ENCODE data around the gene SHISA6.

SHISA6 gene

DNA sequence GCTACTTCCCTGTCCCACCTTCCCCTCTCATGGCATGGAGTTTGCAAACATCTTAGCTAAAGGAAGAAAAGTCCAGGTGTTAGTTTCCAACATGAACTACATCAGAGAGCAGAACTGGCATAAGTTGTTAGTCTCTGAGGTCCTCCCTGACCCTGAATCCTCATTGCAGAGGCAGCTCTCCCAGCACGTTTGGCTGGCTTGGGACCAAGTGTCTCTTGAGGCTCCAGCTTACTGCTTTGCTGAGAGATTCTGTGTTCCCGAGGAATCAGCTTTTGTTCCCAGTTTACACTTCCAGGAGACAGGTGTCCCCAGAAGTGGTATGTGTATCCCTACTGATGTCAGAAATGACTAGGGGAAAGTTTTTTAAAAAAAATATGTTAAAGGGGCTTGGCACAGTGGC, 371.9 kb downstream of the SHISA6 start:
- Histone ChIP-seq H3K4me1 (ENCODE audit: control insufficient read depth, insufficient read depth, low read depth, low read length) (no peaks in the 10 kb centered on the region), H3K4me3 (ENCODE audit: insufficient read depth in 1 of 2, low read depth in 1 of 2, low read length in 2 of 2) (no peak overlapping the region), H2BK120ac (ENCODE audit: low read depth, low read length) (no peak overlapping the region), H3K23ac (ENCODE audit: low read length in 2 of 2) (no peak overlapping the region), H3K36me3 (ENCODE audit: control insufficient read depth in 1 of 2, insufficient read depth in 2 of 2, low read depth in 1 of 2, low read length in 2 of 2) (no peaks in the 10 kb centered on the region), H3K27ac (ENCODE audit: low read length, poor library complexity, severe bottlenecking) (no peak overlapping the region), H3K9me3 (ENCODE audit: control insufficient read depth, low read length) (no peaks in the 10 kb centered on the region), H2BK5ac (ENCODE audit: low read depth, low read length, poor library complexity, severe bottlenecking) (no peak overlapping the region), H3K4ac (ENCODE audit: low read depth in 1 of 2, low read length in 2 of 2) (no peak overlapping the region), H3K79me1 (replicated peaks; ENCODE audit: low read length, poor library complexity, severe bottlenecking) (no peaks in the 10 kb centered on the region), H2BK15ac (ENCODE audit: low read depth, poor library complexity, severe bottlenecking) (no peak overlapping the region), H3K18ac (ENCODE audit: low read depth in 1 of 2, low read length in 2 of 2) (no peak overlapping the region), H2BK12ac (ENCODE audit: low read length in 2 of 2) (no peak overlapping the region), H4K8ac (ENCODE audit: low read length) (no peak overlapping the region), H3K27me3 (ENCODE audit: control insufficient read depth in 1 of 2, insufficient read depth in 1 of 2, low read length in 2 of 2) (peaks cover 0 to 2% of the 10 kb centered on the region in 2 experiments), H2AK5ac (ENCODE audit: low read length, severe bottlenecking) (no peak overlapping the region), H3K4me2 (ENCODE audit: low read length, poor library complexity, severe bottlenecking) (no peak overlapping the region), H3K9ac (ENCODE audit: low read length) (no peak overlapping the region), H4K91ac (ENCODE audit: low read length) (no peak overlapping the region), H3K14ac (ENCODE audit: low read length in 2 of 2) (no peak overlapping the region), H2AFZ (ENCODE audit: low read depth, low read length) (no peak overlapping the region)
- no peak for DNase-seq
- WGBS = 54% methylated on average over 2 of the region's 2 CpGs
